ENCODE data around the gene HMG20B.

GRCh38 chr19:3535981-3536380, 36.8 kb upstream of the HMG20B start:
- no peak for TF ChIP-seq CTCF (IDR thresholded peaks at IDR 0.05)
- TF ChIP-seq POLR2AphosphoS5 (IDR thresholded peaks at IDR 0.05) = no peak
